Measurements from ENCODE around the gene DNAJC4. TPM values are rescaled to one million over a fixed set of nuclear protein-coding genes. Genes with fewer than 3 reads are reported as not detected.

Gene DNAJC4
- 8.0 and 9.8 TPM in 2 replicates for total RNA-seq

DNA sequence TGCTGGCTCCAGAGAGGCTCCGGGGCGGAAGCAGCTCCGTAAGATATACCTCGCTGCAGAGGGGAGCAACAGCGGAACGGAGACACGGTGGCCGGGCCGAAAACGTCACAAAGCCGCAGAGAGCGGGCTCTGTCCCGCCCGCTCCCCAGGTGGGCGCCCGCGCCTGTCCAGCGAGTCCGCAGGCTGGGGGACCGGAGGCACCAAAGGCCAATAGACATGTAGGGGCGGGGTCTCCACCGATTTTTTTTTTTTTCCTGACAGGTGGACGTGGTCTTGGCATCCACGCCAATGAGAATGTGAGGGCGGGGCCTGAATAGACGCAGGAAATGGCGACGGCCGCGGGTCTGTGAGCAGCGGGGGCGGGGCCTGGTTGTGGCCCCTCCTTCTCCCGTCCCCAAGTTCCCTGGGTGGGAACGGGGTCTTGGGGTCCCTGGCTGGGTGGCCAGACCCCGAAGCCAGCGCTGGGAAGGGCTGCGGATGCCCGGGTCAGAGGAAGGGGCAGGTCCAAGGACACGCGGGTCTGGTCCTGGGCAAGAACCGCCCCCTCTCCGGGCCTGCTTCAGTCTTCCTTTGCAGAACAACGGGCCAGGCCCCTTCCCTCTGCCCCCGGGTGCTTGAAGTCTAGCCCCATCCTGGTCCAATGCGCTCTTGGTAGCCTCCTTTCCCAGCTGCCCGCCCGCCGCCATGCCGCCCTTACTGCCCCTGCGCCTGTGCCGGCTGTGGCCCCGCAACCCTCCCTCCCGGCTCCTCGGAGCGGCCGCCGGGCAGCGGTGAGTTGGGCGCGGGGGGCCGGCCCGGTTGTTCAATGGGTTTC is at the start of gene DNAJC4:
DNAJC4 (plus strand) TSS at position 378 of the 814 bp plus-strand sequence; CDS start at position 685, 307 bp downstream.
- H3K27ac ChIP-seq (ENCODE audit: low read depth, low read length) = peak within 1 kb of the TSS; percentile 63
- peaks cover 30% of the 10 kb centered on the region for H3K4me1 ChIP-seq (ENCODE audit: insufficient read depth, low read length)
- peak within 1 kb of the TSS; percentile 93 for H3K4me3 ChIP-seq (ENCODE audit: insufficient read depth, low read length)
- peak within 1 kb of the TSS; percentile 88 for H2AFZ ChIP-seq (ENCODE audit: low read length)
- TF ChIP-seq, protein P1, sequence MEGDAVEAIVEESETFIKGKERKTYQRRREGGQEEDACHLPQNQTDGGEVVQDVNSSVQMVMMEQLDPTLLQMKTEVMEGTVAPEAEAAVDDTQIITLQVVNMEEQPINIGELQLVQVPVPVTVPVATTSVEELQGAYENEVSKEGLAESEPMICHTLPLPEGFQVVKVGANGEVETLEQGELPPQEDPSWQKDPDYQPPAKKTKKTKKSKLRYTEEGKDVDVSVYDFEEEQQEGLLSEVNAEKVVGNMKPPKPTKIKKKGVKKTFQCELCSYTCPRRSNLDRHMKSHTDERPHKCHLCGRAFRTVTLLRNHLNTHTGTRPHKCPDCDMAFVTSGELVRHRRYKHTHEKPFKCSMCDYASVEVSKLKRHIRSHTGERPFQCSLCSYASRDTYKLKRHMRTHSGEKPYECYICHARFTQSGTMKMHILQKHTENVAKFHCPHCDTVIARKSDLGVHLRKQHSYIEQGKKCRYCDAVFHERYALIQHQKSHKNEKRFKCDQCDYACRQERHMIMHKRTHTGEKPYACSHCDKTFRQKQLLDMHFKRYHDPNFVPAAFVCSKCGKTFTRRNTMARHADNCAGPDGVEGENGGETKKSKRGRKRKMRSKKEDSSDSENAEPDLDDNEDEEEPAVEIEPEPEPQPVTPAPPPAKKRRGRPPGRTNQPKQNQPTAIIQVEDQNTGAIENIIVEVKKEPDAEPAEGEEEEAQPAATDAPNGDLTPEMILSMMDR (IDR thresholded peaks at IDR 0.05; ENCODE audit: extremely low read depth, low read depth, low read length) = no peak
- no peaks in the 10 kb centered on the region for H3K9me3 ChIP-seq (ENCODE audit: low read depth, low read length)
- peak within 1 kb of the TSS; percentile 95 for H3K4me2 ChIP-seq (ENCODE audit: insufficient read depth, low read length)
- DNase-seq (ENCODE audit: insufficient read length, low spot score, missing footprints) = peak; percentile 99
- peaks cover 29% of the 10 kb centered on the region for H3K79me2 ChIP-seq (ENCODE audit: insufficient read depth, low read length)
- H3K27me3 ChIP-seq (ENCODE audit: insufficient read depth, low read length) = no peaks in the 10 kb centered on the region
- no peaks in the 10 kb centered on the region for H3K36me3 ChIP-seq (ENCODE audit: insufficient read depth, low read length)
- peaks cover under 1% of the 10 kb centered on the region for H4K20me1 ChIP-seq (ENCODE audit: insufficient read depth, low read length)

GRCh38 chr11:64180891-64181290 is 49.5 kb upstream of the DNAJC4 start:
- H3K79me2 ChIP-seq (ENCODE audit: insufficient read depth, low read length) = peaks cover 26% of the 10 kb centered on the region
- peak; percentile 47 for DNase-seq (ENCODE audit: insufficient read length, low spot score, missing footprints)
- no peaks in the 10 kb centered on the region for H3K36me3 ChIP-seq (ENCODE audit: insufficient read depth, low read length)
- peak overlapping the region; percentile 82 for H3K4me2 ChIP-seq (ENCODE audit: insufficient read depth, low read length)
- no peaks in the 10 kb centered on the region for H4K20me1 ChIP-seq (ENCODE audit: insufficient read depth, low read length)
- TF ChIP-seq, protein P1 (IDR thresholded peaks at IDR 0.05; ENCODE audit: extremely low read depth, low read depth, low read length) = no peak
- peaks cover 35% of the 10 kb centered on the region for H3K4me1 ChIP-seq (ENCODE audit: insufficient read depth, low read length)
- no peak overlapping the region for H3K4me3 ChIP-seq (ENCODE audit: insufficient read depth, low read length)
- no peaks in the 10 kb centered on the region for H3K27me3 ChIP-seq (ENCODE audit: insufficient read depth, low read length)
- H2AFZ ChIP-seq (ENCODE audit: low read length) = no peak overlapping the region
- peak overlapping the region; percentile 26 for H3K27ac ChIP-seq (ENCODE audit: low read depth, low read length)
- H3K9me3 ChIP-seq (ENCODE audit: low read depth, low read length) = no peaks in the 10 kb centered on the region

- Histone ChIP-seq H3K4me1 (ENCODE audit: insufficient read depth, low read length) (peaks cover 35% of the 10 kb centered on the region), H3K27me3 (ENCODE audit: insufficient read depth, low read length) (no peaks in the 10 kb centered on the region), H3K4me3 (ENCODE audit: insufficient read depth, low read length) (peak overlapping the region; percentile 44), H3K9me3 (ENCODE audit: low read depth, low read length) (no peaks in the 10 kb centered on the region), H3K27ac (ENCODE audit: low read depth, low read length) (peak overlapping the region; percentile 26), H3K36me3 (ENCODE audit: insufficient read depth, low read length) (no peaks in the 10 kb centered on the region), H3K4me2 (ENCODE audit: insufficient read depth, low read length) (peak overlapping the region; percentile 82), H2AFZ (ENCODE audit: low read length) (peak overlapping the region; percentile 48), H3K79me2 (ENCODE audit: insufficient read depth, low read length) (peaks cover 26% of the 10 kb centered on the region), H4K20me1 (ENCODE audit: insufficient read depth, low read length) (no peaks in the 10 kb centered on the region)
- TF ChIP-seq, protein P1 (IDR thresholded peaks at IDR 0.05; ENCODE audit: extremely low read depth, low read depth, low read length) = no peak
- DNase-seq (ENCODE audit: insufficient read length, low spot score, missing footprints) = peak; percentile 99
Measured at GRCh38 chr11:64181506-64182411, 48.6 kb upstream of the DNAJC4 start.
